ENCODE measurements around the gene ZKSCAN4.

ZKSCAN4 gene

GRCh38 chr6:28267695-28268059, 15.6 kb upstream of the ZKSCAN4 start:
- H3K27ac ChIP-seq (ENCODE audit: low read depth, low read length), result peak overlapping the region; percentile 96
- H3K9ac ChIP-seq (ENCODE audit: low read length), result peak overlapping the region; percentile 95
- peak overlapping the region; percentile 92 to 93 for H3K4me3 ChIP-seq (ENCODE audit: low read depth in 1 of 2, low read length in 2 of 2)
- H3K27me3 ChIP-seq (ENCODE audit: control insufficient read depth in 1 of 2, insufficient read depth in 2 of 2, low read length in 2 of 2), result no peaks in the 10 kb centered on the region
- no peaks in the 10 kb centered on the region for H3K9me3 ChIP-seq (ENCODE audit: low read length)
- H3K36me3 ChIP-seq (ENCODE audit: insufficient read depth, low read length), result peaks cover 11% of the 10 kb centered on the region
- peaks cover 16% of the 10 kb centered on the region for H3K4me1 ChIP-seq (ENCODE audit: insufficient read depth, low read length)

GRCh38 chr6:28266962-28267694, 15.1 kb upstream of the ZKSCAN4 start, which contains the start of gene ZSCAN26:
TSS of gene ZSCAN26 (plus strand) at chr6:28267143. CDS start at chr6:28271920, 4,777 bp downstream.
- Histone ChIP-seq H3K27ac (ENCODE audit: low read depth, low read length) (peak within 1 kb of the TSS; percentile 96), H3K36me3 (ENCODE audit: insufficient read depth, low read length) (peaks cover 5% of the 10 kb centered on the region), H3K27me3 (ENCODE audit: control insufficient read depth in 1 of 2, insufficient read depth in 2 of 2, low read length in 2 of 2) (no peaks in the 10 kb centered on the region), H3K9me3 (ENCODE audit: low read length) (no peaks in the 10 kb centered on the region), H3K4me1 (ENCODE audit: insufficient read depth, low read length) (peaks cover 16% of the 10 kb centered on the region), H3K4me3 (ENCODE audit: low read depth in 1 of 2, low read length in 2 of 2) (peak within 1 kb of the TSS; percentile 92 to 93), H3K9ac (ENCODE audit: low read length) (peak within 1 kb of the TSS; percentile 95)

DNA sequence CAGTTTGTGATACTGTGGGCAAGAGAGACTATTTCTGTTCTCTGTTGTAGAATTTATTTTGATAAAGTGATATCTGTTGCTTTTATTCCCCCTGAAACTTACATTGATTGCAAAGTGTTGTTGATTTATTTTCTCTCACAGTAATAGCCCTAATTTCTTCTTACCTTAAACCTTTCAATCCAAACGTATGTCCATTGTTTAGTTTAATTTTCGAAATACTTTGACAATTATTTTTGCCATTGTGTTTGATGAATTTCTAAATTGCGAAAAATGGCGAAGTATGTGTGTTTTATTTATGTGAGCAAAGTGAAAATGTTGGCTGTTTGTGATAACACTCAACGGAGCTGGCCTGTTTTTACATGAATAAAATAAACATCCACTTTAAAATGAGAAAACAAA, 14.5 kb upstream of the ZKSCAN4 start:
- H3K36me3 ChIP-seq (ENCODE audit: insufficient read depth, low read length), result no peaks in the 10 kb centered on the region
- H3K9ac ChIP-seq (ENCODE audit: low read length), result peak overlapping the region; percentile 95
- H3K27ac ChIP-seq (ENCODE audit: low read depth, low read length), result peak overlapping the region; percentile 96
- H3K4me3 ChIP-seq (ENCODE audit: low read depth in 1 of 2, low read length in 2 of 2), result peak overlapping the region; percentile 92 to 93
- no peaks in the 10 kb centered on the region for H3K27me3 ChIP-seq (ENCODE audit: control insufficient read depth in 1 of 2, insufficient read depth in 2 of 2, low read length in 2 of 2)
- peaks cover 16% of the 10 kb centered on the region for H3K4me1 ChIP-seq (ENCODE audit: insufficient read depth, low read length)
- no peaks in the 10 kb centered on the region for H3K9me3 ChIP-seq (ENCODE audit: low read length)

DNA sequence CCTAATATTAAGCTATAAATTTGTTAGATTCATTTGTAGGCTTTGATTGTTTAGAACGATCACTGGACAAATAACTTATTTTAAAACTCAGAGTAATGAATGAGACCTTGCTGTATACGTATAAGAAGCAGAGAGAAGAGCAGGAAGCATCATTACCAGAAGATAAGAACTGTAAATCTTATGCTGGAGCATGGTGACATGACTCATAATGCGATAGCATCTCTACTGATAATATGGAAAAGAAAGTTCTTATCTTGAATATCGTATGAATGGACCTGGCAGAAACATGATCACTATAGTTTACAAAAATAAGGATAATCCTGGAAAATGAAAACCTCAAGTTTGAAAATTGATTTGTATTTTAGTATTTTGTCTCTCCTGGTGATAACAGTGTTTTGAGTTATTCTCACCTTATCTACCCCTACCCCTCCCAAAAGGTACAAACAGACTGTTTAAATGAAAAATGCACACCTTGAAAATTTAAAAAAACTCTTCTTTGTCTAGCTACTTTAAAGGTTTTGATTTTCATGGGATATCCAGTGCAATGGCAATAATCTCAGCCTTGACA, 12.8 kb upstream of the ZKSCAN4 start:
- no peaks in the 10 kb centered on the region for H3K27me3 ChIP-seq (ENCODE audit: control insufficient read depth in 1 of 2, insufficient read depth in 2 of 2, low read length in 2 of 2)
- H3K9ac ChIP-seq (ENCODE audit: low read length), result no peak overlapping the region
- no peaks in the 10 kb centered on the region for H3K36me3 ChIP-seq (ENCODE audit: insufficient read depth, low read length)
- no peaks in the 10 kb centered on the region for H3K9me3 ChIP-seq (ENCODE audit: low read length)
- H3K4me3 ChIP-seq (ENCODE audit: low read depth in 1 of 2, low read length in 2 of 2), result no peak overlapping the region
- no peak overlapping the region for H3K27ac ChIP-seq (ENCODE audit: low read depth, low read length)
- peaks cover 16% of the 10 kb centered on the region for H3K4me1 ChIP-seq (ENCODE audit: insufficient read depth, low read length)

DNA sequence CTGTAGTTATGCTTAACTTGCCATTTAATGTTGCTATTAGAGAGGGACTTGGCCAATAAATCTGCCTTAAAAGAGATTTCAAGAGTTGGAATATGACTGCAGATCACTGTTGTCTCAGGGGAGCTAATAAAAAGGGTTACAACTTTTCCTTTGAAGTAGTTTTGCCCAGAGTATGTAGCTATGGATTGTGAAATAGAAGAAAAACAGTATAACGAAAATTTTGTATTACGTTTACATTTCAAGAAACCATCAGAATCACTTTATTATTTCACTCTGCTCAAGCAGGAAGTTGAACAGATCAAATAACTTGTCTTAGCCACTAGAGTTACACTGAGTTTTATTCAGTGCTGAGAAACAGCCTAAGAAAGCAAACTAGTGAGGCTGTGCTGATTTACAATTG, 11.9 kb upstream of the ZKSCAN4 start:
- H3K4me3 ChIP-seq (ENCODE audit: low read depth in 1 of 2, low read length in 2 of 2), result no peak overlapping the region
- H3K27me3 ChIP-seq (ENCODE audit: control insufficient read depth in 1 of 2, insufficient read depth in 2 of 2, low read length in 2 of 2), result no peaks in the 10 kb centered on the region
- H3K27ac ChIP-seq (ENCODE audit: low read depth, low read length), result no peak overlapping the region
- peaks cover 21% of the 10 kb centered on the region for H3K4me1 ChIP-seq (ENCODE audit: insufficient read depth, low read length)
- no peak overlapping the region for H3K9ac ChIP-seq (ENCODE audit: low read length)
- no peaks in the 10 kb centered on the region for H3K9me3 ChIP-seq (ENCODE audit: low read length)
- H3K36me3 ChIP-seq (ENCODE audit: insufficient read depth, low read length), result no peaks in the 10 kb centered on the region

DNA sequence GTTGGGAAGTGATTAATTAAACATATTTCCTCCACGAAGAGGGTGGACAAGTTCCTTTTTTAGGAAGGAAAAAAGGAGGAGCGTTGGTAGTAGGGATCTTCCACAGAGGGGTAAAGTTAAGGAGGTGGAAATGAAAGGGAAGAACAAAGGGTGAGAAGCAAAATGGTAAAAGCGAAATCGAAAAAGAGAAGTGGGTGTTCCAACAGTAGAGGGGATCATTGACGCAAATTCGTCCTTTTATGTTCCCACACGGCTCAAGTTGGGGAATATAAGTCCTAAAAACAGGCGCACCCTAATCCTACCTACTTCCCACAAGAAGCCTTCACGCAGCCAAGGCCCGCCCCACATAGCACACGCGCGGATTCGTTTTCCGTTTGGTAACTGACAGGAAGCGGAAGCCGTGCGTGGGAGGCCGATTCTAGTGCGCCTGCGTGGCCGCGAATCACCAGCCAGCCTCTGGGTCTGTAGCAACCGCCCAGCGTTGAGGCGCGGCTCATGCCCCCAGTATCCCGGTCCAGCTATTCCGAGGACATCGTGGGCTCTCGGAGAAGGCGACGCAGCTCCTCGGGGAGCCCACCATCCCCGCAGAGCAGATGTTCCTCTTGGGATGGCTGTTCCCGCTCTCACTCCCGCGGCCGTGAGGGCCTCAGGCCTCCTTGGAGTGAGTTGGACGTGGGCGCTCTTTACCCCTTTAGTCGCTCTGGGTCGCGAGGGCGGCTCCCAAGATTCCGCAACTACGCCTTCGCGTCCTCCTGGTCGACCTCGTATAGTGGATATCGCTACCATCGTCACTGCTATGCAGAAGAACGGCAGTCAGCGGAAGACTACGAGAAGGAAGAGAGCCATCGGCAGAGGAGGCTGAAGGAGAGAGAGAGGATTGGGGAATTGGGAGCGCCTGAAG, 7.1 kb upstream of the ZKSCAN4 start, which contains the start of gene NKAPL:
NKAPL (plus strand) TSS at position 421 of the 901 bp plus-strand sequence; CDS start at position 496, 75 bp downstream.
- Histone ChIP-seq H3K4me1 (ENCODE audit: insufficient read depth, low read length) (peaks cover 5% of the 10 kb centered on the region), H3K27ac (ENCODE audit: low read depth, low read length) (no peak within 1 kb of the TSS), H3K27me3 (ENCODE audit: control insufficient read depth in 1 of 2, insufficient read depth in 2 of 2, low read length in 2 of 2) (no peaks in the 10 kb centered on the region), H3K36me3 (ENCODE audit: insufficient read depth, low read length) (no peaks in the 10 kb centered on the region), H3K9ac (ENCODE audit: low read length) (no peak within 1 kb of the TSS), H3K9me3 (ENCODE audit: low read length) (no peaks in the 10 kb centered on the region), H3K4me3 (ENCODE audit: low read depth in 1 of 2, low read length in 2 of 2) (peak within 1 kb of the TSS; percentile 17 to 67)

GRCh38 chr6:28257042-28257441, 5.0 kb upstream of the ZKSCAN4 start:
- H3K9me3 ChIP-seq (ENCODE audit: low read length), result no peaks in the 10 kb centered on the region
- no peaks in the 10 kb centered on the region for H3K27me3 ChIP-seq (ENCODE audit: control insufficient read depth in 1 of 2, insufficient read depth in 2 of 2, low read length in 2 of 2)
- peaks cover 11% of the 10 kb centered on the region for H3K4me1 ChIP-seq (ENCODE audit: insufficient read depth, low read length)
- H3K27ac ChIP-seq (ENCODE audit: low read depth, low read length), result no peak overlapping the region
- no peak overlapping the region for H3K9ac ChIP-seq (ENCODE audit: low read length)
- H3K36me3 ChIP-seq (ENCODE audit: insufficient read depth, low read length), result no peaks in the 10 kb centered on the region
- no peak overlapping the region for H3K4me3 ChIP-seq (ENCODE audit: low read depth in 1 of 2, low read length in 2 of 2)

DNA sequence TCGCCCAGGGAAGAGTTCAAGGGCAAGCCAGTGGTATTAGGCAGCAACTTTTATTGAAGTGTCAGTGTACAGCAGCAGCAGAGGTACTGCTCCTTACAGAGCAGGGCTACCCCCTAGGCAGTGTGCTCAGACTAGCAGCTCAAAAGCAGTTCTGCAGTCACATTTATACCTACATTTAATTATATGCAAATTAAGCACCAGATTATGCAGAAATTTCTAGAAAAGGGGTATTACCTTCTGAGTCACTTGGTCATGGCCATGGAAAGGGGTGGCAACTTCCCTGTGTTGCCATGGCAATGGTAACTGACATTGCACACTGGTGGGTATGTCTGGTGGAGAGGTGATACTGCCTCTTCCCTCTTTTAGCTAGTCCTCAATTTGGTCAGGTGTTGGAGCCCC, 2.1 kb upstream of the ZKSCAN4 start:
- Histone ChIP-seq H3K27me3 (ENCODE audit: control insufficient read depth in 1 of 2, insufficient read depth in 2 of 2, low read length in 2 of 2) (no peaks in the 10 kb centered on the region), H3K9me3 (ENCODE audit: low read length) (no peaks in the 10 kb centered on the region), H3K4me1 (ENCODE audit: insufficient read depth, low read length) (peaks cover 17% of the 10 kb centered on the region), H3K27ac (ENCODE audit: low read depth, low read length) (no peak overlapping the region), H3K36me3 (ENCODE audit: insufficient read depth, low read length) (no peaks in the 10 kb centered on the region), H3K4me3 (ENCODE audit: low read depth in 1 of 2, low read length in 2 of 2) (no peak overlapping the region), H3K9ac (ENCODE audit: low read length) (no peak overlapping the region)

- Histone ChIP-seq H3K27me3 (ENCODE audit: control insufficient read depth in 1 of 2, insufficient read depth in 2 of 2, low read length in 2 of 2) (no peaks in the 10 kb centered on the region), H3K4me1 (ENCODE audit: insufficient read depth, low read length) (peaks cover 17% of the 10 kb centered on the region), H3K36me3 (ENCODE audit: insufficient read depth, low read length) (peaks cover 15% of the 10 kb centered on the region), H3K9ac (ENCODE audit: low read length) (peak overlapping the region; percentile 81), H3K4me3 (ENCODE audit: low read depth in 1 of 2, low read length in 2 of 2) (peak overlapping the region; percentile 93 to 99), H3K9me3 (ENCODE audit: low read length) (no peaks in the 10 kb centered on the region), H3K27ac (ENCODE audit: low read depth, low read length) (peak overlapping the region; percentile 68)
Observed at GRCh38 chr6:28251661-28252008, 434 bp downstream of the ZKSCAN4 start.

DNA sequence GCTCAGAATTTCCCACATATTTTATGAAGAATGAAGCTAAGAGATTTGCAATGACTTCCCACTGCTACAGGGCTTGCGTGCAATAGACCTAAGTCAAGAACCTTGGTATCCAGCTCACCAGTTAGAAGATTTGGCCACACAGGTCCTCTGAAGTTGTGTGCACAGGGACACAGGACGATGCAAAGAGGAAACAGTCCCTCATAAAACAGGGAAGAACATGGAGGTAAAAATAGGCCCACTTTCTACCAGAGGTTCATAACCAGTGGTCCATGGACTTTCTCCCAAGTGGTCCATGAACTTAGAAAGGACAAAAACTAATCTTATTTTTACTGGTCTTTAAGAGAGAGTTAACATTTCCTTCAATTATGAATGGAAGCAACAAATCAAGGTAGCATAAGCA, 1.3 kb downstream of the ZKSCAN4 start:
- H3K9ac ChIP-seq (ENCODE audit: low read length), result no peak overlapping the region
- H3K27ac ChIP-seq (ENCODE audit: low read depth, low read length), result no peak overlapping the region
- no peaks in the 10 kb centered on the region for H3K9me3 ChIP-seq (ENCODE audit: low read length)
- H3K4me3 ChIP-seq (ENCODE audit: low read depth in 1 of 2, low read length in 2 of 2), result peak overlapping the region in 1 of 2 donors; percentile 93
- peaks cover 17% of the 10 kb centered on the region for H3K4me1 ChIP-seq (ENCODE audit: insufficient read depth, low read length)
- no peaks in the 10 kb centered on the region for H3K27me3 ChIP-seq (ENCODE audit: control insufficient read depth in 1 of 2, insufficient read depth in 2 of 2, low read length in 2 of 2)
- H3K36me3 ChIP-seq (ENCODE audit: insufficient read depth, low read length), result peaks cover 24% of the 10 kb centered on the region

GRCh38 chr6:28248916-28249315, 3.2 kb downstream of the ZKSCAN4 start:
- Histone ChIP-seq H3K27me3 (ENCODE audit: control insufficient read depth in 1 of 2, insufficient read depth in 2 of 2, low read length in 2 of 2) (no peaks in the 10 kb centered on the region), H3K4me1 (ENCODE audit: insufficient read depth, low read length) (peaks cover 17% of the 10 kb centered on the region), H3K4me3 (ENCODE audit: low read depth in 1 of 2, low read length in 2 of 2) (no peak overlapping the region), H3K9ac (ENCODE audit: low read length) (no peak overlapping the region), H3K27ac (ENCODE audit: low read depth, low read length) (no peak overlapping the region), H3K36me3 (ENCODE audit: insufficient read depth, low read length) (peaks cover 37% of the 10 kb centered on the region), H3K9me3 (ENCODE audit: low read length) (no peaks in the 10 kb centered on the region)

Data from muscle layer of colon (tissue), 2 donors.